ENCODE data around the gene ZNF234.
"Not testable (repeated sequence)": the region's sequence is repeated elsewhere in the genome, so short reads cannot be mapped to it uniquely, and the experiment has no call there.

The ZNF234 gene

DNA sequence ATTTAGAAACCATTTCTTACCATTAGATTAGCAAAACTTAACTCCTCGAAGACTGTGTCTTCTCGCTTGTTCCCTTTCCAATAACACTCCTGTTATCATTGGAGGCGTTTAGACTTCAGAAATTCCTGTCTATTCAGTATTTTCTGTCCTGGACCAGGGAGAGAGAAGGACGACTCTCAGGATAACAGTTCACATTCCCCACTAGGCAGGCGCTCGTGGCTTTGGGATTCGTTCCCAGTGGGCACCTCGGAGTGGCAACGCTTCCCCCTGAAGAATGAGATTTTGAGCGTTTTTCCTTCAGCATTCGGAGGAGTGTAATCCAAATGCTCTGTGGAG lies 28.6 kb upstream of the ZNF234 start:
- TF ChIP-seq, protein P1, sequence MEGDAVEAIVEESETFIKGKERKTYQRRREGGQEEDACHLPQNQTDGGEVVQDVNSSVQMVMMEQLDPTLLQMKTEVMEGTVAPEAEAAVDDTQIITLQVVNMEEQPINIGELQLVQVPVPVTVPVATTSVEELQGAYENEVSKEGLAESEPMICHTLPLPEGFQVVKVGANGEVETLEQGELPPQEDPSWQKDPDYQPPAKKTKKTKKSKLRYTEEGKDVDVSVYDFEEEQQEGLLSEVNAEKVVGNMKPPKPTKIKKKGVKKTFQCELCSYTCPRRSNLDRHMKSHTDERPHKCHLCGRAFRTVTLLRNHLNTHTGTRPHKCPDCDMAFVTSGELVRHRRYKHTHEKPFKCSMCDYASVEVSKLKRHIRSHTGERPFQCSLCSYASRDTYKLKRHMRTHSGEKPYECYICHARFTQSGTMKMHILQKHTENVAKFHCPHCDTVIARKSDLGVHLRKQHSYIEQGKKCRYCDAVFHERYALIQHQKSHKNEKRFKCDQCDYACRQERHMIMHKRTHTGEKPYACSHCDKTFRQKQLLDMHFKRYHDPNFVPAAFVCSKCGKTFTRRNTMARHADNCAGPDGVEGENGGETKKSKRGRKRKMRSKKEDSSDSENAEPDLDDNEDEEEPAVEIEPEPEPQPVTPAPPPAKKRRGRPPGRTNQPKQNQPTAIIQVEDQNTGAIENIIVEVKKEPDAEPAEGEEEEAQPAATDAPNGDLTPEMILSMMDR (IDR thresholded peaks at IDR 0.05; ENCODE audit: control insufficient read depth, extremely low read depth, insufficient read depth), result no peak
- peak overlapping the region; percentile 69 for H3K4me3 ChIP-seq (ENCODE audit: low read depth, low read length)
- DNase-seq (ENCODE audit: low read depth), result no peak

DNA sequence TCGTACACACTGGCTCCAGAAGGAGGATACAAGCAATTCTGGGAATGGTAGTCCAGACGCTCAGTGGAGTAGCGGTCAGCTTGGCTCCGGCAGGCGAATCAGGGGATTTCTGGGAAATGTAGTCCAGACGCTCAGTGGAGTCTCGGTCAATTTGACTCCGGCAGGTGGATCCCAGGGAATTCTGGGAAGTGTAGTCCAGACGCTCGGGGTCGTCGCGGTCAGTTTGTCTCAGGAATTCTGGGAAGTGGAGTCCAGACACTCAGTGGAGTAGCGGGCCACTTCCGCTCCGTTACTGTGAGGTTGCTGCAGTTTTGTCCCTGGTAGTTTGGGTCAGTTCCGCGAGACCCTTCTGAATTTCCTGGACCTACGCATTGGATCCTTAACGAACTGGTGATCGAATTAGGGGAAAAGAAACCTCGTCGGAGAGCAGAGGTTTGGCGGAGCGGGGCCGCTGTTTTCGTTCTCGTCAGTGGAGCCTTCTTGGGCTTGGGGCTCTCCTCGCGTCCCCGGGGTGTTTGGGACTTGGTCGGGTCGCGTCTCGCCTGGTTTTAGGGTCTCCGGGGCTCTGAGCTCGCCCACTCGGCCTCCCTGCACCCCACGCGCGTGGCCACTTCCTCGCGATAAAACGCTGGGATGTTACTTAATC lies 28.1 kb upstream of the ZNF234 start, which contains the start of gene ZNF225:
Gene ZNF225 (plus strand): TSS at position 262 of the 646 bp plus-strand sequence. CDS start 2,429 bp downstream, outside the sequence.
- H3K4me3 ChIP-seq (ENCODE audit: low read depth, low read length), result peak within 1 kb of the TSS; percentile 69
- TF ChIP-seq, protein P1 (IDR thresholded peaks at IDR 0.05; ENCODE audit: control insufficient read depth, extremely low read depth, insufficient read depth), result no peak
- peak; percentile 87 for DNase-seq (ENCODE audit: low read depth)

DNA sequence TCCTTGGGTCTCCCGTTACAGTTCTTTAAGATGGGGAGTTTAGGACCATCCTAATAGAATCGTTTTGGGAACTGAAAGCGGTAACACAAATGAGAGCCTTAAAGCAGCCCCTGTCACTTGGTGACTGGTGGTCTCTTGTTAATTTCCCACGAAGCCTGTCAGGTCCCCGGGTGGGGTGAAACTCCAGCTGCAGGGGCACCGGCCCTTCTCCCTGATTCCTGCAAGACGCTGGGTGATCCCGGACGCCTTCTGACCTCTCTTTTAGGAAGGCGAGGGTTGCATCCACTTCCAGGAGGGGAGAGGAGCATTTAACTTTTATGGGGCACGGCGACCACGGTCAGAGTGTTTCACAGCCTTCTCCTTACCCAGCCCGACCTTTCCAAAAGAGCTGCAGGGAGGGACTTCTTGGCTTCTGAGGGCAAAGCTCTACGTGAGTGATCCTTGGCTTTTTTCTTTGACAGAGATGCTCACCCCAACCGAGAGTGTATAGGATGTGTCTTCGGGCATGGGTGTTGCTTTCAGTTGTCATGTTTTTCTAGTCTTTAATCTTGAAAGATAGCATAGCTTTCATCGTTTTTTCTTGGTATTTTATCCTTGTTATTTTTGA lies 27.5 kb upstream of the ZNF234 start:
- TF ChIP-seq, protein P1 (IDR thresholded peaks at IDR 0.05; ENCODE audit: control insufficient read depth, extremely low read depth, insufficient read depth), result no peak
- DNase-seq (ENCODE audit: low read depth), result no peak
- H3K4me3 ChIP-seq (ENCODE audit: low read depth, low read length), result peak overlapping the region; percentile 69

DNA sequence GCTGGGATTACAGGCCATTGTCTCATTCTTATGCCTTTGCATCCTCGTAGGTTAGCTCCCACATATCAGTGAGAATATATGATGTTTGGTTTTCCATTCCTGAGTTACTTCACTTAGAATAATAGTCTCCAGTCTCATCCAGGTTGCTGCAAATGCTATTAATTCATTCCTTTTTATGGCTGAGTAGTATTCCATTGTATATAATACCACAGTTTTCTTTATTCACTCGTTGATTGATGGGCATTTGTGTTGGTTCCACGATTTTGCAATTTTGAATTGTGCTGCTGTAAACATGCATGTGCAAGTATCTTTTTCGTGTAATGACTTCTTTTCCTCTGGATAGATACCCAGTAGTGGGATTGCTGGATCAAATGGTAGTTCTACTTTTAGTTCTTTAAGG lies 20.2 kb upstream of the ZNF234 start:
- DNase-seq (ENCODE audit: low read depth); H3K4me3 ChIP-seq (ENCODE audit: low read depth, low read length): not testable (repeated sequence)

DNA sequence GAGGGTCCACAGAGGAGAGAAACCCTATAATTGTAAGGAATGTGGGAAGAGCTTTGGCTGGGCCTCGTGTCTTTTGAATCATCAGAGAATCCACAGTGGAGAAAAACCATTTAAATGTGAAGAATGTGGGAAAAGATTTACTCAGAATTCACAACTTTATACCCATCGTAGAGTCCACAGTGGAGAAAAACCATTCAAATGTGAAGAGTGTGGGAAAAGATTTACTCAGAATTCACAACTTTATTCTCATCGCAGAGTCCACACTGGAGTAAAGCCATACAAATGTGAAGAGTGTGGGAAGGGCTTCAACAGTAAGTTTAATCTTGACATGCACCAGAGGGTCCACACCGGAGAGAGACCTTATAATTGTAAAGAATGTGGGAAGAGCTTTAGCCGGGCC lies 9.4 kb upstream of the ZNF234 start:
- TF ChIP-seq, protein P1 (IDR thresholded peaks at IDR 0.05; ENCODE audit: control insufficient read depth, extremely low read depth, insufficient read depth), result no peak
- no peak for DNase-seq (ENCODE audit: low read depth)
- H3K4me3 ChIP-seq (ENCODE audit: low read depth, low read length), result no peak overlapping the region

DNA sequence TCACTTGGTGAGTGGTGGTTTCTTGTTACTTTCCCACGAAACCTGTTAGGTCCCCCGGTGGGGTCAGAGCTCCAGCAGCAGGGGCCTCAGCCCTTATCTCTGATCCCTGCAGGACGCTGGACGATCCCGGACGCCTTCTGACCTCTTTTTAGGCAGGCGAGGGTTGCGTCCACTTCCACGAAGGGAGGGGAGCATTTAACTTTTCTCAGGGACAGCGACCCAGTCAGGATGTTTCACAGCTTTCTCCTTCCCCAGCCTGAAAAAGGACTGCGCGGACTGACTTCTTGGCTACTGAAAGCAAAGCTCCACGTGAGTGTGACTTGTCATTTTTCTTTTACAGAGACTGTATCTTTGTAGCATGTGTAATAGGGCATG lies 692 bp downstream of the ZNF234 start:
- TF ChIP-seq, protein P1 (IDR thresholded peaks at IDR 0.05; ENCODE audit: control insufficient read depth, extremely low read depth, insufficient read depth), result no peak
- DNase-seq (ENCODE audit: low read depth), result no peak
- peak overlapping the region; percentile 66 for H3K4me3 ChIP-seq (ENCODE audit: low read depth, low read length)

DNA sequence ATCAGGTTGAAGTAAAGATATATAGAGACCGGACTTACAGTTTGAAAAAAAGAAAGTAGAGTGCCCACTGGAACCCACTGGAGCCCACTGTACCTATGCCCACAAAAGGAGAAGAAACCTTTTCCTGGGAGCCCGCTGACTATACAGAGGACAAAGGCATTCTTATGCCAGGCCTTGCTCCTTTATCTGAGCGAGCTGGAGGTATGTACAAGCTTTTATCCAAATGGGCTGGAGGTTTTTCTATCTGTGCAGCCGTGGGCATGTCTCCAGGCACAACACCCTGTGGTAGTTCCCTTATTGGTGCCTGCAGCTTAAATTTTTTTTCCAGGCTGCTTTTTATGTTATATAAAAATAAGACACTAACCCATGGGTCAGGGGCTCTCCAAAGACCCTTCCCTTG lies 8.4 kb downstream of the ZNF234 start:
- no peak for DNase-seq (ENCODE audit: low read depth)
- TF ChIP-seq, protein P1 (IDR thresholded peaks at IDR 0.05; ENCODE audit: control insufficient read depth, extremely low read depth, insufficient read depth), result no peak
- H3K4me3 ChIP-seq (ENCODE audit: low read depth, low read length), result no peak overlapping the region

All from LNCaP clone FGC (cell line).